Pancreas (tissue), 10 donors: ENCODE data around the gene SNCA. TPM values are rescaled to one million over a fixed set of nuclear protein-coding genes. Genes with fewer than 3 reads are reported as not detected.

Source experiments
- ATAC-seq, 4 donors: fragments of 200-7000 bp; cut with Tn5 transposase; one replicate each; pipeline versions ENCODE4 v1.8.0 to v1.9.1; 2020; ENCODE audit warnings: mild to moderate bottlenecking in 4 of 4, moderate library complexity in 4 of 4
- DNase-seq, 6 donors: peaks; one replicate each; pipeline ENCODE4 v3.0.0-alpha.2; 2020
- FAIRE-seq: peaks from 2 replicates; lab custom pipeline; 2012; peaks lifted over from hg19 to GRCh38; lab: Jason Lieb, UNC
- H3K27ac ChIP-seq, 4 donors: fragments of 200-600 bp; sonication (generic); 1 replicate in 3 of 4; 2 replicates in 1 of 4; pipeline versions ENCODE4 v1.5.0 to v1.8.0; 2020
- H3K27me3 ChIP-seq, 4 donors: fragments of 200-600 bp; one replicate each; pipeline ENCODE4 v1.8.0; 2021
- H3K36me3 ChIP-seq, 3 donors: fragments of 200-600 bp; sonication (generic) in 1 of 3; one replicate each; pipeline versions ENCODE4 v1.5.0 to v1.8.0; 2020 to 2021
- H3K4me1 ChIP-seq, 3 donors: fragments of 200-600 bp; one replicate each; pipeline ENCODE4 v1.8.0; 2021
- H3K4me3 ChIP-seq, 4 donors: fragments of 200-600 bp; sonication (generic) in 2 of 4; one replicate each; pipeline versions ENCODE4 v1.5.0 to v1.8.0; 2020 to 2021
- H3K9me3 ChIP-seq, 4 donors: fragments of 200-600 bp; one replicate each; pipeline ENCODE4 v1.8.0; 2021
- CTCF ChIP-seq, 4 donors: fragments of 200-600 bp; sonication (generic) in 3 of 4; IDR thresholded peaks; one replicate each; pipeline versions ENCODE4 v1.5.0 to v1.8.0; 2021; ENCODE audit warnings: antibody characterized with exemption in 4 of 4
- WGBS, 2 donors: extraction: QIAGEN DNeasy Blood & Tissue Kit; methylation state at CpG; one replicate each; pipeline ENCODE4 v1.1.7; 2013; 5-methylcytosine and 5-hydroxymethylcytosine counted together
- intact Hi-C, 3 donors: fragments of 100-400 bp; cut with DNase I; formaldehyde crosslinking; loops; one replicate each; pipeline versions ENCODE4 v1.11.1 to v1.14.2; 2022
- polyA plus RNA-seq, 2 donors: library from polyadenylated mRNA; stranded (reverse); fragments of 200-250 nt; gene quantifications; one replicate each; pipeline ENCODE4 v1.2.3, GENCODE V29; 2013
- total RNA-seq, 6 donors: library from RNA; stranded (reverse); fragmentation: NEBNext Ultra II Directional in 4 of 6; extraction: Animal tissue kit (Norgen Biotek cat#: 25700) in 4 of 6; gene quantifications; one replicate each; pipeline versions ENCODE4 v1.2.1 to v1.2.4, GENCODE V29; 2021 to 2023
- donor health status: healthy with polysubstance abuse.
- donor health status: DM: no; HTN: no; CAD: no; lungs with moderate emphysema.
- donor health status: DM: no; HTN: no; CAD: no.
- donor health status: control.
- donor health status: control.
- donor health status: Bipolar disorder and iron deficiency.
- donor health status: DM: yes; HTN: yes; CAD: no.
- donor health status: DM: no; HTN: no; CAD: no.
- donor health status: DM: no; HTN: no; CAD: no.
- donor health status: DM: yes; HTN: yes; CAD: no.

SNCA gene
- total and polyA plus RNA-seq, 8 donors = 0.23 to 5.6 (median 1.7) TPM

GRCh38 chr4:89733946-89734345 lies 103.0 kb downstream of the SNCA start:
- no peak overlapping the region for H3K27ac ChIP-seq
- no peaks in the 10 kb centered on the region for H3K9me3 ChIP-seq
- no peak for DNase-seq
- no peaks in the 10 kb centered on the region for H3K27me3 ChIP-seq
- no peaks in the 10 kb centered on the region for H3K36me3 ChIP-seq
- WGBS, 2 donors = 75 to 84% methylated on average over 3 of the region's 3 CpGs
- no peaks in the 10 kb centered on the region for H3K4me1 ChIP-seq
- no peak for FAIRE-seq
- TF ChIP-seq CTCF (IDR thresholded peaks at IDR 0.05) = no peak
- no peak for ATAC-seq
- no peak overlapping the region for H3K4me3 ChIP-seq
- intact Hi-C loops = no loop called here

- Histone ChIP-seq H3K4me1 (no peaks in the 10 kb centered on the region), H3K27me3 (no peaks in the 10 kb centered on the region), H3K27ac (no peak overlapping the region), H3K9me3 (no peaks in the 10 kb centered on the region), H3K4me3 (no peak overlapping the region), H3K36me3 (no peaks in the 10 kb centered on the region)
- DNase-seq = no peak
- no peak for ATAC-seq
- no peak for TF ChIP-seq CTCF (IDR thresholded peaks at IDR 0.05)
- FAIRE-seq = no peak
- intact Hi-C loops = no loop called here
Observed at GRCh38 chr4:89727238-89727637, 109.7 kb downstream of the SNCA start.

GRCh38 chr4:89725268-89725667 lies 111.7 kb downstream of the SNCA start:
- DNase-seq = no peak
- ATAC-seq = no peak

GRCh38 chr4:89724716-89725115 lies 112.2 kb downstream of the SNCA start:
- H3K4me3 ChIP-seq = no peak overlapping the region
- no peaks in the 10 kb centered on the region for H3K9me3 ChIP-seq
- no peaks in the 10 kb centered on the region for H3K27me3 ChIP-seq
- no peak for DNase-seq
- intact Hi-C loops = no loop called here
- no peak for FAIRE-seq
- no peaks in the 10 kb centered on the region for H3K36me3 ChIP-seq
- no peak for ATAC-seq
- no peak overlapping the region for H3K27ac ChIP-seq
- 76 to 93% methylated on average over 2 of the region's 2 CpGs for WGBS, 2 donors
- no peaks in the 10 kb centered on the region for H3K4me1 ChIP-seq
- TF ChIP-seq CTCF (IDR thresholded peaks at IDR 0.05) = no peak

More at GRCh38 chr4:89725268-89725667, 111.7 kb downstream of the SNCA start:
- H3K27me3 ChIP-seq = no peaks in the 10 kb centered on the region
- H3K36me3 ChIP-seq = no peaks in the 10 kb centered on the region
- H3K27ac ChIP-seq = no peak overlapping the region
- FAIRE-seq = peak; percentile 67
- WGBS, 2 donors = 57% methylated on average over 4 to 5 of the region's 5 CpGs
- no peak for TF ChIP-seq CTCF (IDR thresholded peaks at IDR 0.05)
- H3K4me1 ChIP-seq = no peaks in the 10 kb centered on the region
- no peak overlapping the region for H3K4me3 ChIP-seq
- no peaks in the 10 kb centered on the region for H3K9me3 ChIP-seq
- intact Hi-C loops = no loop called here

- no peak overlapping the region for H3K27ac ChIP-seq
- no peaks in the 10 kb centered on the region for H3K4me1 ChIP-seq
- no peaks in the 10 kb centered on the region for H3K27me3 ChIP-seq
- H3K36me3 ChIP-seq = no peaks in the 10 kb centered on the region
- no peak overlapping the region for H3K4me3 ChIP-seq
- intact Hi-C loops = no loop called here
- no peak for DNase-seq
- H3K9me3 ChIP-seq = no peaks in the 10 kb centered on the region
- no peak for FAIRE-seq
- no peak for ATAC-seq
- TF ChIP-seq CTCF (IDR thresholded peaks at IDR 0.05) = no peak
- 55 to 68% methylated on average over 5 of the region's 5 CpGs for WGBS, 2 donors
Observed at GRCh38 chr4:89723096-89723495, 113.9 kb downstream of the SNCA start.
